Colonic mucosa (tissue), 4 donors: ENCODE measurements around the gene IP6K3. TPM values are rescaled to one million over a fixed set of nuclear protein-coding genes. Genes with fewer than 3 reads are reported as not detected.

Experiments
- DNase-seq: peaks from one replicate; pipeline ENCODE4 v3.0.0-alpha.2; 2020
- H3K27ac ChIP-seq: fragments of 200-600 bp; one replicate; pipeline ENCODE4 v1.8.0; 2021
- H3K27me3 ChIP-seq: fragments of 200-600 bp; one replicate; pipeline ENCODE4 v1.8.0; 2021
- H3K36me3 ChIP-seq: fragments of 200-600 bp; one replicate; pipeline ENCODE4 v1.8.0; 2021
- H3K4me1 ChIP-seq: fragments of 200-600 bp; one replicate; pipeline ENCODE4 v1.8.0; 2021; ENCODE audit warnings: mild to moderate bottlenecking
- H3K4me3 ChIP-seq: fragments of 200-600 bp; one replicate; pipeline ENCODE4 v1.8.0; 2021
- H3K9ac ChIP-seq, 2 donors: one replicate each; pipeline ENCODE4 v1.7.0; 2013; ENCODE audit warnings: control low read depth in 2 of 2, low read depth in 2 of 2, low read length in 2 of 2
- H3K9me3 ChIP-seq: fragments of 200-600 bp; one replicate; pipeline ENCODE4 v1.8.0; 2021
- intact Hi-C: fragments of 100-400 bp; cut with DNase I; formaldehyde crosslinking; loops from one replicate; pipeline ENCODE4 v1.14.1; 2022
- total RNA-seq, 2 donors: library from RNA; stranded (reverse); fragmentation: NEBNext Ultra II Directional in 1 of 2; extraction: Animal tissue kit (Norgen Biotek cat#: 25700) in 1 of 2; gene quantifications; one replicate each; pipeline ENCODE4 v1.2.1, GENCODE V29; 2021
- TF ChIP-seq, protein P1 (sequence below): fragments of 200-600 bp; IDR thresholded peaks from one replicate; pipeline ENCODE4 v1.8.0; 2022; ENCODE audit warnings: antibody characterized with exemption, mild to moderate bottlenecking
- donor health status: healthy.
- donor health status: DM: no; HTN: no; CAD: no.
- donor health status: DM: no; HTN: no; CAD: no.

The IP6K3 gene
- total RNA-seq, 2 donors from 2014 or later, result 0.17 to 0.29 TPM

- Histone ChIP-seq H3K27me3 (no peaks in the 10 kb centered on the region), H3K27ac (no peak overlapping the region), H3K9me3 (no peaks in the 10 kb centered on the region), H3K4me1 (no peaks in the 10 kb centered on the region), H3K9ac (no peak overlapping the region), H3K36me3 (peaks cover 2% of the 10 kb centered on the region), H3K4me3 (no peak overlapping the region)
- intact Hi-C loops, result loop anchor here (2.0 kb wide), 1 partner anchor 112 kb away; no protein-coding TSS in a partner anchor
- TF ChIP-seq, protein P1, sequence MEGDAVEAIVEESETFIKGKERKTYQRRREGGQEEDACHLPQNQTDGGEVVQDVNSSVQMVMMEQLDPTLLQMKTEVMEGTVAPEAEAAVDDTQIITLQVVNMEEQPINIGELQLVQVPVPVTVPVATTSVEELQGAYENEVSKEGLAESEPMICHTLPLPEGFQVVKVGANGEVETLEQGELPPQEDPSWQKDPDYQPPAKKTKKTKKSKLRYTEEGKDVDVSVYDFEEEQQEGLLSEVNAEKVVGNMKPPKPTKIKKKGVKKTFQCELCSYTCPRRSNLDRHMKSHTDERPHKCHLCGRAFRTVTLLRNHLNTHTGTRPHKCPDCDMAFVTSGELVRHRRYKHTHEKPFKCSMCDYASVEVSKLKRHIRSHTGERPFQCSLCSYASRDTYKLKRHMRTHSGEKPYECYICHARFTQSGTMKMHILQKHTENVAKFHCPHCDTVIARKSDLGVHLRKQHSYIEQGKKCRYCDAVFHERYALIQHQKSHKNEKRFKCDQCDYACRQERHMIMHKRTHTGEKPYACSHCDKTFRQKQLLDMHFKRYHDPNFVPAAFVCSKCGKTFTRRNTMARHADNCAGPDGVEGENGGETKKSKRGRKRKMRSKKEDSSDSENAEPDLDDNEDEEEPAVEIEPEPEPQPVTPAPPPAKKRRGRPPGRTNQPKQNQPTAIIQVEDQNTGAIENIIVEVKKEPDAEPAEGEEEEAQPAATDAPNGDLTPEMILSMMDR, result peak; percentile 65
- DNase-seq, result peak; percentile 80
Measured at GRCh38 chr6:33700391-33701050, 46.2 kb downstream of the IP6K3 start.

DNA sequence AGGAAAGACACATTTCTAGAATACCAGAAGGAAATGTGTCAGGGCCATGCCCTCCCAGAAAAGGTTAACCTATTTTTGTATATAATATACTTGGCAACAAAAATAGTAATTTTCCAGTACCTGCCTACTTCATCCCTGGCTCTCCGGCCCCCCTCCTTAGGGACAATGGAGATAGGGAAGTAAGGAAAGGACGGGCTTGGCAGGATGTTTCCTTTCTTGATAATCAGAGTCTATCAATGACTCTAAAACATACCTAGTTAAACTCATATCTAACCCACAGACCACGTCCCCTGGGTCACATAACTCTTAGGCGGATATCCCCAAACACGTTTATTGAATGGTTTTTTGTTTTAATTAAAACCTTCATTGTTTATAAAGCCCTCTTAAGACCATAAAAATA, 47.0 kb downstream of the IP6K3 start:
- no peak overlapping the region for H3K9ac ChIP-seq
- peaks cover 7% of the 10 kb centered on the region for H3K36me3 ChIP-seq
- H3K27me3 ChIP-seq, result no peaks in the 10 kb centered on the region
- no peak for DNase-seq
- TF ChIP-seq, protein P1, result no peak
- no peak overlapping the region for H3K27ac ChIP-seq
- H3K9me3 ChIP-seq, result no peaks in the 10 kb centered on the region
- no peak overlapping the region for H3K4me3 ChIP-seq
- intact Hi-C loops, result loop anchor here (2.0 kb wide), 1 partner anchor 111 kb away; no protein-coding TSS in a partner anchor
- H3K4me1 ChIP-seq, result no peaks in the 10 kb centered on the region

- Histone ChIP-seq H3K9ac (no peak overlapping the region), H3K36me3 (peaks cover 7% of the 10 kb centered on the region)
- no peak for DNase-seq
Measured at GRCh38 chr6:33699131-33699530, 47.6 kb downstream of the IP6K3 start.

GRCh38 chr6:33698494-33698893, 48.2 kb downstream of the IP6K3 start:
- intact Hi-C loops, result no loop called here
- Histone ChIP-seq H3K27ac (no peak overlapping the region), H3K27me3 (no peaks in the 10 kb centered on the region), H3K9ac (no peak overlapping the region), H3K4me1 (no peaks in the 10 kb centered on the region), H3K36me3 (peaks cover 7% of the 10 kb centered on the region), H3K4me3 (no peak overlapping the region), H3K9me3 (no peaks in the 10 kb centered on the region)
- TF ChIP-seq, protein P1, result no peak
- DNase-seq, result no peak

More at GRCh38 chr6:33699131-33699530, 47.6 kb downstream of the IP6K3 start:
- Histone ChIP-seq H3K27me3 (no peaks in the 10 kb centered on the region), H3K9me3 (no peaks in the 10 kb centered on the region), H3K4me1 (no peaks in the 10 kb centered on the region), H3K27ac (no peak overlapping the region), H3K4me3 (no peak overlapping the region)
- TF ChIP-seq, protein P1, result no peak
- intact Hi-C loops, result no loop called here

GRCh38 chr6:33697845-33698244, 48.9 kb downstream of the IP6K3 start:
- H3K27ac ChIP-seq, result no peak overlapping the region
- H3K36me3 ChIP-seq, result peaks cover 7% of the 10 kb centered on the region
- TF ChIP-seq, protein P1, result no peak
- H3K4me3 ChIP-seq, result no peak overlapping the region
- no peaks in the 10 kb centered on the region for H3K9me3 ChIP-seq
- H3K4me1 ChIP-seq, result no peaks in the 10 kb centered on the region
- H3K9ac ChIP-seq, result no peak overlapping the region
- no peak for DNase-seq
- no peaks in the 10 kb centered on the region for H3K27me3 ChIP-seq
- intact Hi-C loops, result no loop called here
